ENCODE results near the gene MTTP. TPM values are rescaled to one million over a fixed set of nuclear protein-coding genes. Genes with fewer than 3 reads are reported as not detected.

The MTTP gene
- total and polyA plus RNA-seq, 2 donors (not counting 1 experiment from before 2014, with no cell fraction given) = 0.03 TPM; not detected in 1

- no peak for DNase-seq
- Histone ChIP-seq H3K4me2 (replicated peaks; ENCODE audit: low read depth, low read length, poor library complexity, severe bottlenecking) (no peak overlapping the region), H4K20me1 (ENCODE audit: control insufficient read depth, insufficient read depth, low read length, poor library complexity, severe bottlenecking) (no peaks in the 10 kb centered on the region), H2AFZ (ENCODE audit: insufficient read depth, low read depth, low read length, poor library complexity, severe bottlenecking) (no peak overlapping the region), H3K9me3 (ENCODE audit: control extremely low read depth in 1 of 3, control insufficient read depth in 2 of 3, insufficient read depth in 1 of 3, low read length in 2 of 3) (no peaks in the 10 kb centered on the region), H3K27me3 (replicated peaks in 1 of 4; ENCODE audit: control extremely low read depth in 1 of 4, control insufficient read depth in 3 of 4, insufficient read depth in 4 of 4, low read length in 3 of 4) (peaks cover 0 to 4% (median 0%) of the 10 kb centered on the region in 4 experiments), H3K36me3 (replicated peaks in 1 of 2; ENCODE audit: control extremely low read depth in 1 of 2, control insufficient read depth in 1 of 2, extremely low read depth in 1 of 2, insufficient read depth in 2 of 2, low read length in 1 of 2) (no peaks in the 10 kb centered on the region), H3K27ac (ENCODE audit: low read length in 2 of 2) (no peak overlapping the region), H3K9ac (ENCODE audit: low read length) (no peak overlapping the region), H3K4me3 (ENCODE audit: control extremely low read depth in 1 of 5, extremely low read depth in 1 of 5, insufficient read depth in 1 of 5, low read depth in 2 of 5, low read length in 4 of 5) (no peak overlapping the region), H3K79me2 (ENCODE audit: control insufficient read depth, insufficient read depth, low read length) (no peaks in the 10 kb centered on the region), H3K4me1 (ENCODE audit: control insufficient read depth in 2 of 2, insufficient read depth in 2 of 2, low read length in 2 of 2) (no peaks in the 10 kb centered on the region)
- Mint-ChIP-seq H3K4me3 (no peak overlapping the region), H3K4me1 (no peaks in the 10 kb centered on the region), H3K27ac (no peak overlapping the region), H3K27me3 (peaks cover 10% of the 10 kb centered on the region), H3K9me3 (ENCODE audit: insufficient read depth) (no peaks in the 10 kb centered on the region)
- intact Hi-C loops (cut with micrococcal nuclease) = no loop called here
- TF ChIP-seq EZH2 (IDR thresholded peaks at IDR 0.05; ENCODE audit: borderline replicate concordance, insufficient read depth, low read depth, low read length, poor library complexity, severe bottlenecking) = no peak
- TF ChIP-seq CTCF (IDR thresholded peaks at IDR 0.05) = no peak
- WGBS (ENCODE audit: insufficient coverage) = 100% methylated on average over 1 of the region's 2 CpGs
- ChIA-PET CTCF (no interaction called here), POLR2A (no interaction called here)
- no peak for ATAC-seq (ENCODE audit: low read depth)
Observed at GRCh38 chr4:99594818-99595217, 20.2 kb downstream of the MTTP start.

GRCh38 chr4:99606716-99607115 is 32.1 kb downstream of the MTTP start:
- TF ChIP-seq CTCF (IDR thresholded peaks at IDR 0.05) (no peak), EZH2 (IDR thresholded peaks at IDR 0.05; ENCODE audit: borderline replicate concordance, insufficient read depth, low read depth, low read length, poor library complexity, severe bottlenecking) (no peak)
- H4K20me1 ChIP-seq (ENCODE audit: control insufficient read depth, insufficient read depth, low read length, poor library complexity, severe bottlenecking) = no peaks in the 10 kb centered on the region
- ATAC-seq (ENCODE audit: low read depth) = no peak
- H3K9me3 ChIP-seq (ENCODE audit: control extremely low read depth in 1 of 3, control insufficient read depth in 2 of 3, insufficient read depth in 1 of 3, low read length in 2 of 3) = no peaks in the 10 kb centered on the region
- no peak overlapping the region for H3K4me3 Mint-ChIP-seq
- peaks cover 40% of the 10 kb centered on the region for H3K27me3 Mint-ChIP-seq
- no peak overlapping the region for H3K4me3 ChIP-seq (ENCODE audit: control extremely low read depth in 1 of 5, extremely low read depth in 1 of 5, insufficient read depth in 1 of 5, low read depth in 2 of 5, low read length in 4 of 5)
- peaks cover 2% of the 10 kb centered on the region for H3K9me3 Mint-ChIP-seq (ENCODE audit: insufficient read depth)
- POLR2A ChIA-PET = no interaction called here
- peaks cover 0 to 16% (median 0%) of the 10 kb centered on the region in 4 experiments for H3K27me3 ChIP-seq (replicated peaks in 1 of 4; ENCODE audit: control extremely low read depth in 1 of 4, control insufficient read depth in 3 of 4, insufficient read depth in 4 of 4, low read length in 3 of 4)
- no peak overlapping the region for H3K9ac ChIP-seq (ENCODE audit: low read length)
- no peaks in the 10 kb centered on the region for H3K79me2 ChIP-seq (ENCODE audit: control insufficient read depth, insufficient read depth, low read length)
- no peak overlapping the region for H3K27ac ChIP-seq (ENCODE audit: low read length in 2 of 2)
- H2AFZ ChIP-seq (ENCODE audit: insufficient read depth, low read depth, low read length, poor library complexity, severe bottlenecking) = no peak overlapping the region
- WGBS (ENCODE audit: insufficient coverage) = no CpG with 5 or more reads among the region's 2 CpGs
- no peak overlapping the region for H3K4me2 ChIP-seq (replicated peaks; ENCODE audit: low read depth, low read length, poor library complexity, severe bottlenecking)
- H3K36me3 ChIP-seq (replicated peaks in 1 of 2; ENCODE audit: control extremely low read depth in 1 of 2, control insufficient read depth in 1 of 2, extremely low read depth in 1 of 2, insufficient read depth in 2 of 2, low read length in 1 of 2) = no peaks in the 10 kb centered on the region
- DNase-seq = no peak
- no peaks in the 10 kb centered on the region for H3K4me1 Mint-ChIP-seq
- H3K27ac Mint-ChIP-seq = no peak overlapping the region
- CTCF ChIA-PET = no interaction called here
- intact Hi-C loops (cut with micrococcal nuclease) = no loop called here
- no peaks in the 10 kb centered on the region for H3K4me1 ChIP-seq (ENCODE audit: control insufficient read depth in 2 of 2, insufficient read depth in 2 of 2, low read length in 2 of 2)
